ENCODE measurements around the gene TRAF2. TPM values are rescaled to one million over a fixed set of nuclear protein-coding genes. Genes with fewer than 3 reads are reported as not detected.

Gene TRAF2
- total and polyA plus RNA-seq, 2 of the 8 experiments (the other 6 are each of a cell fraction or from before 2014, with no cell fraction given) = 26.9 to 50.2 TPM

DNA sequence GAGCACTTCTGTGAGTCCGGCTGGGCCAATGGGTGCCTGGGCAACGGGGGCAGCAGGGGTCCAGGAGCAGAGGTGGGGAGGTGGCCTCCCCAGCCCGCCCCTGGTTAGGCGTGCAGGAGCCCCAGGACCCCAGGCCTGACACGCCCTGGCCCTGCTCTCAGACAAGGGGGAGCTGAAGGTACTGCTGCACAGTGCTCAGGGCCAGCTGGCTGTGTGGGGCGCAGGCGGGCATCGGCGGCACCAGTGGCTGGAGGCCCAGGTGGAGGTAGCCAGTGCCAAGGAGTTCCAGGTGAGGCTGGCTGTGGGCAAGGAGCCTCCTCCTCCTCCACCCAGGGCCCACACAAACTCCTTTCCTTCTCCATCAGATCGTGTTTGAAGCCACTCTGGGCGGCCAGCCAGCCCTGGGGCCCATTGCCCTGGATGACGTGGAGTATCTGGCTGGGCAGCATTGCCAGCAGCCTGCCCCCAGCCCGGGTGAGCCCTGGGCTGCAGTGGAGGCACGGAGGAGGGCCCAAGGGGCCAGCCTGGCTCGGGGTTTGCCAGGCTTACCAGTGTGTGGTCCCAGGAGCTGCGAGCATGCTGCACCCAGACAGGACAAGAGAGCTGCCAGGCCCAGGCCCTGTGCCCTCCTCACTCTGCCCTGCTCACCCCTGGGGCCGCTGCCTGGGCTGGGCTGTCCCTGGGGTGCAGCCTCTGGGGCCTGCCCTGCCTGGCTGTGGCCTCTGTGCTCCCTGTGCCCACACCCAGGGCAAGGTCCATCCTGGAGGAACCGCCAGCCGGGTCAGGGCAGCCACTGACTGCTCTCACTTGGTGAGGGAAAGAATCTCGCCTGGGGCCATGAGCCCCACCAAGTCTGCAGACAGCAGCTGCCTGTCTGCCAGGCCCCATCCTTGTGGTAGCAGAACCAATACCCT is 27.2 kb upstream of the TRAF2 start:
- WGBS, 2 experiments (ENCODE audit: extremely low coverage in 1 of 2, insufficient coverage in 1 of 2, insufficient read length in 1 of 2, insufficient replicate concordance in 2 of 2, low coverage in 1 of 2, low lambda C conversion rate in 2 of 2, missing lambda C conversion rate in 1 of 2) = 85% methylated on average over 17 of the region's 20 CpGs; no CpG with 5 or more reads in 1 of the 2 experiments

More for the DNA sequence above, 27.2 kb upstream of the TRAF2 start:
- POLR2A ChIA-PET (ENCODE audit: partially characterized antibody) = interaction anchor here (0.9 to 16.2 kb wide), 13 partner anchors 8 to 194 kb away, joined by 3 to 248 read pairs (median 4); partner anchors contain the start of genes AJM1, MAMDC4 and RABL6
- H3K4me1 ChIP-seq (replicated peaks in 1 of 4; ENCODE audit: control insufficient read depth in 3 of 4, insufficient read depth in 4 of 4, low read length in 3 of 4) = no peaks in the 10 kb centered on the region; a peak in 1 of 7 replicates
- no peak overlapping the region for H2AFZ ChIP-seq (ENCODE audit: low read length)
- no peak overlapping the region for H2BK120ac ChIP-seq (replicated peaks; ENCODE audit: low read depth, low read length)
- no peak overlapping the region for H3K14ac ChIP-seq (ENCODE audit: insufficient read length)
- H4K8ac ChIP-seq (ENCODE audit: extremely low read depth, insufficient read depth, low read length) = peak overlapping the region; percentile 51; the same call in 1 of the 2 replicates
- no peak overlapping the region for H3K23ac ChIP-seq (ENCODE audit: insufficient read length)
- no peak overlapping the region for H3K9ac ChIP-seq (replicated peaks in 1 of 4; ENCODE audit: extremely low read depth in 1 of 4, low read depth in 3 of 4, low read length in 3 of 4)
- no peak overlapping the region for H3K4ac ChIP-seq (replicated peaks; ENCODE audit: insufficient read length, low read depth, low read length)
- TF ChIP-seq CBX5 (IDR thresholded peaks at IDR 0.05; ENCODE audit: low read depth, low read length) (no peak), MAFK (IDR thresholded peaks at IDR 0.05; ENCODE audit: low read depth, low read length) (no peak), YY1 (IDR thresholded peaks at IDR 0.05; ENCODE audit: low read depth, low read length) (no peak), RFX5 (IDR thresholded peaks at IDR 0.05; ENCODE audit: borderline replicate concordance, low read depth, low read length) (no peak), RNF2 (IDR thresholded peaks at IDR 0.05; ENCODE audit: borderline replicate concordance, low read depth, low read length, missing control alignments, poor library complexity, severe bottlenecking) (no peak), SIN3A (conservative IDR thresholded peaks at IDR 0.05 in 1 of 2, IDR thresholded peaks at IDR 0.05 in 1 of 2; ENCODE audit: low read depth in 1 of 2, low read length in 2 of 2) (no peak), POLR2AphosphoS5 (IDR thresholded peaks at IDR 0.05; ENCODE audit: low read depth, low read length) (no peak; the same call in 1 of the 2 replicates)
- H4K20me1 ChIP-seq (replicated peaks in 1 of 2; ENCODE audit: control insufficient read depth in 1 of 2, insufficient read depth in 2 of 2, low read length in 2 of 2) = peaks cover 2 to 34% of the 10 kb centered on the region in 2 experiments
- no peak overlapping the region for H2BK12ac ChIP-seq (ENCODE audit: low read depth, low read length)
- H2BK15ac ChIP-seq (ENCODE audit: low read length) = no peak overlapping the region
- FAIRE-seq (no peak), DNase-seq (ENCODE audit: low read depth in 1 of 2, low spot score in 2 of 2) (peak in 1 of 2 experiments; percentile 46)
- H2BK20ac ChIP-seq (ENCODE audit: low read length) = no peak overlapping the region
- no peaks in the 10 kb centered on the region for H3K23me2 ChIP-seq (ENCODE audit: low read depth, low read length)
- H3K79me2 ChIP-seq (ENCODE audit: control insufficient read depth in 1 of 2, insufficient read depth in 2 of 2, low read length in 2 of 2) = peaks cover 0 to 4% of the 10 kb centered on the region in 2 experiments; a peak in 2 of 4 replicates
- no peaks in the 10 kb centered on the region for H3K9me3 ChIP-seq (ENCODE audit: insufficient read depth in 2 of 2, low read depth in 1 of 2, low read length in 1 of 2)
- H4K5ac ChIP-seq (ENCODE audit: insufficient read length, low read depth, low read length) = no peak overlapping the region
- H3K27ac ChIP-seq (ENCODE audit: low read depth, low read length) = no peak overlapping the region
- no peaks in the 10 kb centered on the region for H3K27me3 ChIP-seq (replicated peaks in 1 of 4; ENCODE audit: control insufficient read depth in 3 of 4, extremely low read depth in 1 of 4, insufficient read depth in 3 of 4, low read length in 3 of 4)
- H3K4me3 ChIP-seq (ENCODE audit: extremely low read depth in 1 of 4, insufficient read depth in 2 of 4, low read depth in 3 of 4, low read length in 4 of 4) = no peak overlapping the region
- H3K79me1 ChIP-seq (ENCODE audit: low read depth, low read length) = peaks cover 3% of the 10 kb centered on the region
- H3K4me2 ChIP-seq (ENCODE audit: insufficient read depth in 1 of 2, low read depth in 2 of 2, low read length in 2 of 2) = no peak overlapping the region
- no peak overlapping the region for H3K56ac ChIP-seq (replicated peaks; ENCODE audit: insufficient read length, low read depth, low read length)
- no peak overlapping the region for H2AK5ac ChIP-seq (ENCODE audit: low read depth, low read length)
- no peak overlapping the region for H2BK5ac ChIP-seq (ENCODE audit: low read depth, low read length)
- no peak overlapping the region for H3K18ac ChIP-seq (ENCODE audit: extremely low read depth, low read length)
- peaks cover 11 to 32% (median 27%) of the 10 kb centered on the region in 4 experiments for H3K36me3 ChIP-seq (ENCODE audit: control insufficient read depth in 2 of 4, insufficient read depth in 4 of 4, low read length in 3 of 4)
- CTCF ChIA-PET (ENCODE audit: partially characterized antibody) = interaction anchor here (0.9 to 1.2 kb wide), 2 partner anchors 99 to 170 kb away, joined by 3 read pairs; no protein-coding TSS in a partner anchor
- H4K91ac ChIP-seq (replicated peaks; ENCODE audit: insufficient read length, low read length) = no peak overlapping the region

All from H1 (cell line).